Heart left ventricle (tissue), 16 donors: Measurements from ENCODE around the gene SLC7A7. TPM values are rescaled to one million over a fixed set of nuclear protein-coding genes. Genes with fewer than 3 reads are reported as not detected.
A peak's percentile ranks its signal among the peaks of the same experiment; 100 is the strongest.
"Not testable (repeated sequence)": the region's sequence is repeated elsewhere in the genome, so short reads cannot be mapped to it uniquely, and the experiment has no call there.

Experiments used
- ATAC-seq, 4 donors: fragments of 200-7000 bp; cut with Tn5 transposase; one replicate each; pipeline ENCODE4 v1.9.1; 2020 to 2022; ENCODE audit warnings: moderate library complexity in 4 of 4, mild to moderate bottlenecking in 3 of 4, moderate number of reproducible peaks in 1 of 4
- DNase-seq, 5 donors: peaks; one replicate each; pipeline ENCODE4 v3.0.0-alpha.2; 2020
- H3K27ac ChIP-seq, 12 donors: fragments of 200-600 bp; sonication (generic) in 4 of 12; one replicate each; pipeline versions ENCODE4 v1.5.0 to v1.8.0; 2016 to 2022; ENCODE audit warnings: mild to moderate bottlenecking in 2 of 12
- H3K27me3 ChIP-seq, 9 donors: fragments of 200-600 bp; sonication (generic) in 2 of 9; one replicate each; pipeline versions ENCODE4 v1.5.1 to v1.8.0; 2016 to 2022; ENCODE audit warnings: mild to moderate bottlenecking in 3 of 9
- H3K36me3 ChIP-seq, 9 donors: fragments of 200-600 bp; sonication (generic) in 2 of 9; one replicate each; pipeline versions ENCODE4 v1.5.0 to v1.8.0; 2018 to 2022; ENCODE audit warnings: mild to moderate bottlenecking in 2 of 9
- H3K4me1 ChIP-seq, 12 donors: fragments of 200-600 bp; sonication (generic) in 4 of 12; one replicate each; pipeline versions ENCODE4 v1.5.0 to v1.8.0; 2016 to 2022; ENCODE audit warnings: mild to moderate bottlenecking in 3 of 12
- H3K4me3 ChIP-seq, 12 donors: fragments of 200-600 bp; sonication (generic) in 4 of 12; one replicate each; pipeline versions ENCODE4 v1.5.0 to v1.8.0; 2017 to 2022; ENCODE audit warnings: mild to moderate bottlenecking in 9 of 12, moderate library complexity in 4 of 12
- H3K9me3 ChIP-seq, 12 donors: fragments of 200-600 bp; sonication (generic) in 4 of 12; one replicate each; pipeline versions ENCODE4 v1.5.0 to v1.8.0; 2016 to 2022; ENCODE audit warnings: mild to moderate bottlenecking in 1 of 12
- CTCF ChIP-seq, 12 donors: fragments of 200-600 bp; sonication (generic) in 4 of 12; IDR thresholded peaks; one replicate each; pipeline versions ENCODE4 v1.5.0 to v1.8.0; 2018 to 2022; ENCODE audit warnings: antibody characterized with exemption in 12 of 12, mild to moderate bottlenecking in 5 of 12
- POLR2A ChIP-seq, 2 donors: fragments of 450-650 bp; IDR thresholded peaks; one replicate each; pipeline ENCODE4 v1.6.1; 2017; ENCODE audit warnings: antibody characterized with exemption in 2 of 2, mild to moderate bottlenecking in 2 of 2, moderate library complexity in 2 of 2
- WGBS, 4 donors: extraction: QIAGEN DNeasy Blood & Tissue Kit in 2 of 4; methylation state at CpG; one replicate each; pipeline versions ENCODE4 v1.1.5 to v1.1.7; 2013 to 2018; 5-methylcytosine and 5-hydroxymethylcytosine counted together
- intact Hi-C, 10 donors: fragments of 100-400 bp; cut with DNase I; formaldehyde crosslinking; loops; one replicate each; pipeline versions ENCODE4 v1.11.1 to v1.14.2; 2022
- polyA plus RNA-seq, 2 donors: library from polyadenylated mRNA; stranded (reverse); fragments of 200-250 nt; gene quantifications; one replicate each; pipeline ENCODE4 v1.2.3, GENCODE V29; 2013
- total RNA-seq, 9 donors: library from RNA; depleted of rRNA in 2 of 9; stranded (reverse); fragments of >200 nt in 2 of 9; fragmentation: NEBNext Ultra II Directional in 3 of 9; extraction: Animal tissue kit (Norgen Biotek cat#: 25700) in 3 of 9; gene quantifications; one replicate each; pipeline versions ENCODE4 v1.1.0 to v1.2.4, GENCODE V29; 2016 to 2023
- donor health status: ischemic (EF 13 %, LVEDD 7.1; RV severe dilation, severe dysfunction).
- donor health status: healthy with polysubstance abuse.
- donor health status: DM: no; HTN: yes; CAD: no.
- donor health status: DM: no; HTN: no; CAD: no.
- donor health status: ischemic (EF 25% LVEDD 6.9; RV normal size, moderate dysfunction).
- donor health status: ischemic (EF 25% LVEDD 5.7; RV mildly dilated, moderate dysfunction).
- donor health status: healthy.
- donor health status: DM: yes; HTN: yes; CAD: no.
- donor health status: ischemic (EF 35%, LVEDD 5.7; RV mildly dilated, moderate dysfunction).
- donor health status: nonischemic (EF 11% LVEDD 7.7; RV severe dilation, severe dysfunction).
- donor health status: DM: yes; HTN: yes; CAD: no.
- donor health status: PGD.
- donor health status: ischemic (EF 29% LVEDD 5.4; RV normal size, mild dysfunction).
- donor health status: nonischemic (EF 23%, LVEDD 6.1; RV moderate dilation, normal function).

SLC7A7 gene
- total and polyA plus RNA-seq, 11 donors, result 1.3 to 28.0 (median 3.8) TPM

GRCh38 chr14:22830443-22831010, 15.3 kb upstream of the SLC7A7 start:
- Histone ChIP-seq H3K36me3 (peaks cover 0 to 30% (median 24%) of the 10 kb centered on the region in 9 donors), H3K4me1 (peaks cover 0 to 14% (median 11%) of the 10 kb centered on the region in 12 donors), H3K27ac (peak overlapping the region in 7 of 12 donors; percentile 53 to 87 (median 83)), H3K4me3 (peak overlapping the region; percentile 66 to 93 (median 78)), H3K27me3 (no peaks in the 10 kb centered on the region), H3K9me3 (no peaks in the 10 kb centered on the region)
- 24 to 29% (median 27%) methylated on average over 3 of the region's 3 CpGs for WGBS, 4 donors
- DNase-seq (no peak), ATAC-seq (no peak)
- TF ChIP-seq CTCF (IDR thresholded peaks at IDR 0.05) (no peak), POLR2A (IDR thresholded peaks at IDR 0.05) (no peak)
- intact Hi-C loops, result loop anchor here in 1 of 10 donors (10.0 kb wide), 1 partner anchor 84 kb away; the partner anchor contains the start of gene RBM23

- 0 to 1% (median 1%) methylated on average over 23 to 41 of the region's 41 CpGs for WGBS, 4 donors
- no peaks in the 10 kb centered on the region for H3K27me3 ChIP-seq
- DNase-seq, result peak; percentile 91 to 94 (median 92)
- peak within 1 kb of the TSS; percentile 66 to 93 (median 78) for H3K4me3 ChIP-seq
- peak; percentile 88 to 98 (median 98) for ATAC-seq
- TF ChIP-seq CTCF (IDR thresholded peaks at IDR 0.05) (no peak), POLR2A (IDR thresholded peaks at IDR 0.05) (peak in 1 of 2 donors; percentile 20)
- H3K9me3 ChIP-seq, result no peaks in the 10 kb centered on the region
- peak within 1 kb of the TSS; percentile 53 to 87 (median 80) for H3K27ac ChIP-seq
- intact Hi-C loops, result loop anchor here in 6 of 10 donors (2.0 to 10.0 kb wide), 6 partner anchors 21 to 445 kb away; partner anchors contain the start of gene RBM23 (in 1 of the 6)
- peaks cover 0 to 17% (median 11%) of the 10 kb centered on the region in 12 donors for H3K4me1 ChIP-seq
- H3K36me3 ChIP-seq, result peaks cover 0 to 29% (median 22%) of the 10 kb centered on the region in 9 donors
Measured at GRCh38 chr14:22829661-22830442, 14.6 kb upstream of the SLC7A7 start, which contains the start of gene MRPL52. Gene MRPL52, plus strand, starts transcription at chr14:22829887. Its CDS starts 26 bp downstream, at chr14:22829913.

GRCh38 chr14:22829076-22829660, 13.9 kb upstream of the SLC7A7 start:
- H3K4me3 ChIP-seq, result peak overlapping the region; percentile 66 to 93 (median 78)
- 78 to 83% (median 78%) methylated on average over 12 of the region's 12 CpGs for WGBS, 4 donors

GRCh38 chr14:22824711-22825359, 9.6 kb upstream of the SLC7A7 start:
- H3K9me3 ChIP-seq, result no peaks in the 10 kb centered on the region
- no peak for DNase-seq
- no peaks in the 10 kb centered on the region for H3K36me3 ChIP-seq
- 54 to 57% (median 55%) methylated on average over 8 of the region's 8 CpGs for WGBS, 4 donors
- no peak overlapping the region for H3K4me3 ChIP-seq
- H3K27ac ChIP-seq, result no peak overlapping the region
- intact Hi-C loops, result loop anchor here in 7 of 10 donors (5.0 to 10.0 kb wide), 5 partner anchors 80 to 440 kb away; no protein-coding TSS in a partner anchor
- no peaks in the 10 kb centered on the region for H3K27me3 ChIP-seq
- TF ChIP-seq POLR2A (IDR thresholded peaks at IDR 0.05), result no peak
- no peak for TF ChIP-seq CTCF (IDR thresholded peaks at IDR 0.05)
- ATAC-seq, result no peak
- peaks cover 0 to 40% (median 11%) of the 10 kb centered on the region in 12 donors for H3K4me1 ChIP-seq

More at GRCh38 chr14:22829076-22829660, 13.9 kb upstream of the SLC7A7 start:
- Histone ChIP-seq H3K4me1 (peaks cover 0 to 21% (median 12%) of the 10 kb centered on the region in 12 donors), H3K27ac (peak overlapping the region; percentile 53 to 87 (median 80)), H3K36me3 (peaks cover 0 to 22% (median 15%) of the 10 kb centered on the region in 9 donors)
- ATAC-seq, result peak in 2 of 4 donors; percentile 13 to 16
- intact Hi-C loops, result loop anchor here in 6 of 10 donors (2.0 to 10.0 kb wide), 5 partner anchors 22 to 444 kb away; no protein-coding TSS in a partner anchor
- not testable (repeated sequence) for H3K27me3 ChIP-seq, H3K9me3 ChIP-seq, DNase-seq
